Activated CD8-positive, alpha-beta T cell treated with anti-CD3 and anti-CD28 coated beads for 36 hours (primary cell): Measurements from ENCODE around the gene SUGCT. TPM values are rescaled to one million over a fixed set of nuclear protein-coding genes. Genes with fewer than 3 reads are reported as not detected.

Experiments
- ATAC-seq: fragments of 200-7000 bp; cut with Tn5 transposase; one replicate; pipeline ENCODE4 v1.10.0; 2021; ENCODE audit warnings: mild to moderate bottlenecking, moderate library complexity
- CTCF ChIA-PET: fragments of 350-600 bp; sonication (Branson Sonifier 250); formaldehyde crosslinking; loops from one replicate; lab custom pipeline; 2021; ENCODE audit warnings: antibody characterized with exemption; lab: Charles Lee
- POLR2A ChIA-PET: fragments of 350-600 bp; sonication (Branson Sonifier 250); formaldehyde crosslinking; loops from one replicate; lab custom pipeline; 2021; ENCODE audit warnings: antibody characterized with exemption; lab: Charles Lee
- DNase-seq: peaks from one replicate; pipeline ENCODE4 v3.0.0-alpha.2; 2020
- H3K27ac Mint-ChIP-seq: one replicate; pipeline ENCODE4 v1.8.0; 2021; ENCODE audit warnings: mild to moderate bottlenecking, mixed read lengths
- H3K27me3 Mint-ChIP-seq: one replicate; pipeline ENCODE4 v1.8.0; 2021; ENCODE audit warnings: mixed read lengths
- H3K36me3 Mint-ChIP-seq: one replicate; pipeline ENCODE4 v1.8.0; 2021; ENCODE audit warnings: low read depth, mixed read lengths
- H3K4me1 Mint-ChIP-seq: one replicate; pipeline ENCODE4 v1.8.0; 2021; ENCODE audit warnings: low read depth, mixed read lengths
- H3K4me3 Mint-ChIP-seq: one replicate; pipeline ENCODE4 v1.8.0; 2021; ENCODE audit warnings: mild to moderate bottlenecking, moderate library complexity, mixed read lengths
- H3K9me3 Mint-ChIP-seq: one replicate; pipeline ENCODE4 v1.8.0; 2021; ENCODE audit warnings: mixed read lengths
- intact Hi-C: fragments of 100-400 bp; cut with micrococcal nuclease; formaldehyde crosslinking; loops from one replicate; pipeline ENCODE4 v1.10.0; 2022
- total RNA-seq, 2 experiments: library from RNA; stranded (reverse); gene quantifications; one replicate each; pipeline ENCODE4 v1.2.3, GENCODE V29; 2021
- TF ChIP-seq, protein P1 (sequence below): fragments of 200-600 bp; IDR thresholded peaks from one replicate; pipeline ENCODE4 v1.8.0; 2022; ENCODE audit warnings: antibody characterized with exemption, mild to moderate bottlenecking

Gene SUGCT
- total RNA-seq, 2 experiments from 2014 or later, result 1.6 to 2.0 TPM

DNA sequence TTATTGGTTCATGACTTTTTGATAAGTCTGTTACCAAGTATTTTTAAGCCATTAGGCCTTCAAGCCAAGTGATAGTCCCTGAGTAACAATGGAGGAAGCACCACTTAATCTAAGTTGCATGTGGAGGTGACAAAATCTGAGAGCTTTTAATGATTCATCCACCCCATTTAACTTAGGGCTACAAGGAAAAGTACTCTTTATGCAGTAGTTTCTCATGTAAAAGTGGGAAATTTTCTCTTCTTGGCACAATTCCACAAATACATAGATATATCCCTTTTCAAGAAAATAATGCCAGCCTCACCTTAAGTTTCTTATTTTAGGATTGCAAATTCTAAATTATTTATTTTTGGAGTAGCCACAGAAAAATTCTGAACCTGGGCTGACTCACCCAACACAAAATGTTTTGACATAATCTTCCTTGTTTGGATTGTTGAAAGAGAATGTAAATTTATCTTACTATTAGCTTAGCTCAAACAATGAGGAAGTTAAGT lies 85.7 kb downstream of the SUGCT start:
- no peaks in the 10 kb centered on the region for H3K27me3 Mint-ChIP-seq
- DNase-seq, result no peak
- ChIA-PET CTCF (interaction anchor here (2.3 kb wide), 1 partner anchor 12 kb away, joined by 6 read pairs; no protein-coding TSS in a partner anchor), POLR2A (interaction anchor here (0.6 kb wide), 1 partner anchor 972 kb away, joined by 5 read pairs; no protein-coding TSS in a partner anchor)
- no peak overlapping the region for H3K4me3 Mint-ChIP-seq
- ATAC-seq, result no peak
- TF ChIP-seq, protein P1, sequence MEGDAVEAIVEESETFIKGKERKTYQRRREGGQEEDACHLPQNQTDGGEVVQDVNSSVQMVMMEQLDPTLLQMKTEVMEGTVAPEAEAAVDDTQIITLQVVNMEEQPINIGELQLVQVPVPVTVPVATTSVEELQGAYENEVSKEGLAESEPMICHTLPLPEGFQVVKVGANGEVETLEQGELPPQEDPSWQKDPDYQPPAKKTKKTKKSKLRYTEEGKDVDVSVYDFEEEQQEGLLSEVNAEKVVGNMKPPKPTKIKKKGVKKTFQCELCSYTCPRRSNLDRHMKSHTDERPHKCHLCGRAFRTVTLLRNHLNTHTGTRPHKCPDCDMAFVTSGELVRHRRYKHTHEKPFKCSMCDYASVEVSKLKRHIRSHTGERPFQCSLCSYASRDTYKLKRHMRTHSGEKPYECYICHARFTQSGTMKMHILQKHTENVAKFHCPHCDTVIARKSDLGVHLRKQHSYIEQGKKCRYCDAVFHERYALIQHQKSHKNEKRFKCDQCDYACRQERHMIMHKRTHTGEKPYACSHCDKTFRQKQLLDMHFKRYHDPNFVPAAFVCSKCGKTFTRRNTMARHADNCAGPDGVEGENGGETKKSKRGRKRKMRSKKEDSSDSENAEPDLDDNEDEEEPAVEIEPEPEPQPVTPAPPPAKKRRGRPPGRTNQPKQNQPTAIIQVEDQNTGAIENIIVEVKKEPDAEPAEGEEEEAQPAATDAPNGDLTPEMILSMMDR, result no peak
- H3K9me3 Mint-ChIP-seq, result no peaks in the 10 kb centered on the region
- H3K27ac Mint-ChIP-seq, result no peak overlapping the region
- no peaks in the 10 kb centered on the region for H3K4me1 Mint-ChIP-seq
- H3K36me3 Mint-ChIP-seq, result peaks cover 2% of the 10 kb centered on the region
- intact Hi-C loops, result no loop called here

DNA sequence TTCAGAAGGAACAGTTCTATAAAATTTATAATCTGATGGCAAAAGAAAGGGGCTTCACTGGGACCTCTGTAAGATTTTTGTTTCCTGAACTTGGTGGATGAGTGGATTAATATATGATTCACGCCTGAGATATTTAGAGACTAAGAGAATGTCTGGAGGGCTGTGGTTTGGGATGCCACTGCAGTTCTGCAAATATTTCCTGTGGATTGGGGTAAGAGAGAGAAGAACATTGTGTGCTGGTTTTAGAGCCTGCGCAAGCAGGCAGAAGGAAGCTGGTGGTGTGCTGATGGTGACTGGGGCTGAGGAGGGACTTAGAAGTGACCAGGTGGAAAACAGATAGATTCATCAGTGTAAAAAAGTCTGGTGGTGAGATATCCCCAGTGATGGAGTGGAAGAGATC lies 87.0 kb downstream of the SUGCT start:
- Mint-ChIP-seq H3K27ac (no peak overlapping the region), H3K36me3 (peaks cover 2% of the 10 kb centered on the region), H3K27me3 (no peaks in the 10 kb centered on the region), H3K9me3 (no peaks in the 10 kb centered on the region), H3K4me3 (no peak overlapping the region), H3K4me1 (no peaks in the 10 kb centered on the region)
- ChIA-PET CTCF (no interaction called here), POLR2A (no interaction called here)
- intact Hi-C loops, result no loop called here
- DNase-seq (no peak), ATAC-seq (no peak)
- TF ChIP-seq, protein P1, result no peak

DNA sequence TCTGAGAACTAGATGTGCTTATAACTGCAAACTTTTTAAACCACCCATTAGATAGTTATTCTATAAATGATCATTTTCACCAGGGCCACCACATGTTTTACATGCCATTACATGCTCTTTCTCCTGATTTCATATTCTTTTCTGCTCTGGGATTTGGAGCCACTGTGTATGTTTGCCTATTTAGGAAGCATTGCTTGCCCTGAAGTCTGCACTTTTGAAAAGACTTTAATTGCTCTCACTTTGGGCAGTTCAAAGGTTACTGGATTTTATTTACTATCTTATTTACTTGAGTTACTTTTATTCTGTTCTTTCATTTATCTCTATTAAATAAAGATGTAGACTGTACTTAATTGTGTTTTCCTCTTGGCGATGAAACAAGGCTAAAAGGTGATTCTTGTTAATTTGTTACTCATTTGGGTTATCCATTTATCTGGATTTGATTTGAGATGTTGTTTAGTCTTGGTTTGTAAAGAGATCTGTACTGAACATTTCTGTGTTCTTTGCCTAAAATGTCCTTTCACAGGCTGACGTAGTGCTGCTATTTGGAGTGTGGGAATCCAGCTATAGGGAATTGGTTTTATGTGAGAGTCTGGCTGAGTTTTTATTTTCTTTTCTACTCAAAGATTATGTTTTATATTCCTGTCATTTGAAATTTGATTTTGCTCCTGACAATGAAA lies 88.8 kb downstream of the SUGCT start:
- no peak overlapping the region for H3K4me3 Mint-ChIP-seq
- H3K36me3 Mint-ChIP-seq, result peaks cover 2% of the 10 kb centered on the region
- no peak for DNase-seq
- ChIA-PET POLR2A (no interaction called here), CTCF (no interaction called here)
- no peak for ATAC-seq
- H3K27me3 Mint-ChIP-seq, result no peaks in the 10 kb centered on the region
- no peak overlapping the region for H3K27ac Mint-ChIP-seq
- no peaks in the 10 kb centered on the region for H3K4me1 Mint-ChIP-seq
- intact Hi-C loops, result no loop called here
- TF ChIP-seq, protein P1, result no peak
- no peaks in the 10 kb centered on the region for H3K9me3 Mint-ChIP-seq

DNA sequence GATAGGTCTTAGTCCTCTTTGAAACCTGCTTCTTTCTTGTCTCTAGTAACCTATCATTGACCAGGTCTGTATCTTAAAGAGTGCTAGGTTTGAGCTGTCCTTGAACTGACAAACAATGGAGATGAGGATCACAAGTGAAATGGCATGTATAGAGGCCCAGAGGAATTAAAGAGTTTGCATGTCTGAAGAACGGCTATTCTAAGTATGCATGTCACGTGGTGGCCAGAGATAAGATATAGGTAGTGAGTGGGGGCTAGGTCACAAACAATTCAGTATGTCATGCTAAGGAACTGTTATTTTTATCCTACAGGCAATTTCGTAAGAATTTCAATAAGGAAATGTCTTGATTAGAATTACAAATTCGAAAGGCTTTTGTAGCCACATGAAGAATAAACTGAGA lies 95.3 kb downstream of the SUGCT start:
- Mint-ChIP-seq H3K4me1 (peaks cover 8% of the 10 kb centered on the region), H3K9me3 (no peaks in the 10 kb centered on the region), H3K27me3 (no peaks in the 10 kb centered on the region), H3K36me3 (no peaks in the 10 kb centered on the region), H3K4me3 (no peak overlapping the region), H3K27ac (no peak overlapping the region)
- ATAC-seq (no peak), DNase-seq (no peak)
- TF ChIP-seq, protein P1, result no peak
- CTCF ChIA-PET, result interaction anchor here (2.0 kb wide), 1 partner anchor 15 kb away, joined by 4 read pairs; no protein-coding TSS in a partner anchor
- POLR2A ChIA-PET, result no interaction called here
- intact Hi-C loops, result no loop called here

DNA sequence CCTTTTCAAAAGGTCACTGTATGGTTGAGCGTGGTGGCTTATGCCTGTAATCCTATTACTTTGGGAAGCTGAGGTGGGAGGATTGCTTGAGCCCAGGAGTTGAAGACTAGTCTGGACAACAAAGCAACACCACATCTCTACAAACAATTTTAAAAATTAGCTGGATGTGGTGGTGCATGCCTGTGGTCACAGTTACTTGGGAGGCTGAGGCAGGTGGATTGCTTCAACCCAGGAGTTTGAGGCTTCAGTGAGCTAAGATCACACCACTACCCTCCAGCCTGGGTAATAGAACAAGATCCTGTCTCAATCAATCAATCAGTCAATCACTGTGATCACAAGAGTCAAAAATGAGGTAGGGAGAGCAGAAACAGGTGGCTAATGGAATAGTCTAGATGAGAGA lies 97.0 kb downstream of the SUGCT start:
- TF ChIP-seq, protein P1, result no peak
- CTCF ChIA-PET, result interaction anchor here (0.9 to 2.9 kb wide), 12 partner anchors 11 to 1473 kb away, joined by 3 to 26 read pairs (median 5); no protein-coding TSS in a partner anchor
- no peaks in the 10 kb centered on the region for H3K9me3 Mint-ChIP-seq
- ATAC-seq, result no peak
- H3K27ac Mint-ChIP-seq, result no peak overlapping the region
- intact Hi-C loops, result no loop called here
- no peak overlapping the region for H3K4me3 Mint-ChIP-seq
- H3K27me3 Mint-ChIP-seq, result no peaks in the 10 kb centered on the region
- H3K4me1 Mint-ChIP-seq, result peaks cover 8% of the 10 kb centered on the region
- POLR2A ChIA-PET, result no interaction called here
- H3K36me3 Mint-ChIP-seq, result no peaks in the 10 kb centered on the region
- DNase-seq, result no peak
